ENCODE data around the gene CHMP4A.
A peak's percentile ranks its signal among the peaks of the same experiment; 100 is the strongest.
"Not testable (repeated sequence)": the region's sequence is repeated elsewhere in the genome, so short reads cannot be mapped to it uniquely, and the experiment has no call there.

Gene CHMP4A

GRCh38 chr14:24246765-24247212, 33.5 kb upstream of the CHMP4A start:
- DNase-seq: no peak

- DNase-seq: not testable (repeated sequence)
Measured at GRCh38 chr14:24245350-24245749, 32.1 kb upstream of the CHMP4A start.

- peak; percentile 9 for DNase-seq
Measured at GRCh38 chr14:24243336-24243836, 30.1 kb upstream of the CHMP4A start.

- DNase-seq: peak; percentile 48
Measured at GRCh38 chr14:24241829-24242443, 28.6 kb upstream of the CHMP4A start.

GRCh38 chr14:24240110-24240918, 27.0 kb upstream of the CHMP4A start:
- no peak for DNase-seq

GRCh38 chr14:24238527-24239037, 25.3 kb upstream of the CHMP4A start:
- no peak for DNase-seq

- no peak for DNase-seq
Measured at GRCh38 chr14:24238123-24238522, 24.8 kb upstream of the CHMP4A start.

GRCh38 chr14:24237463-24237955, 24.2 kb upstream of the CHMP4A start:
- no peak for DNase-seq

GRCh38 chr14:24236689-24237462, 23.6 kb upstream of the CHMP4A start:
- DNase-seq: no peak

- no peak for DNase-seq
Measured at GRCh38 chr14:24235804-24236688, 22.8 kb upstream of the CHMP4A start.

GRCh38 chr14:24234095-24235005, 21.1 kb upstream of the CHMP4A start:
- no peak for DNase-seq

GRCh38 chr14:24233538-24233866, 20.2 kb upstream of the CHMP4A start:
- no peak for DNase-seq

- no peak for DNase-seq
Measured at GRCh38 chr14:24232645-24233537, 19.6 kb upstream of the CHMP4A start, which contains the start of gene GMPR2. TSS of gene GMPR2 (plus strand) at chr14:24232929. CDS start at chr14:24233254, 325 bp downstream.

- peak; percentile 83 for DNase-seq
Measured at GRCh38 chr14:24232121-24232644, 18.9 kb upstream of the CHMP4A start, which contains the start of gene NEDD8. TSS of gene NEDD8 (minus strand) at chr14:24232367. CDS start at chr14:24232267, 100 bp downstream.

GRCh38 chr14:24231263-24232120, 18.2 kb upstream of the CHMP4A start:
- DNase-seq: no peak

GRCh38 chr14:24228902-24229301, 15.6 kb upstream of the CHMP4A start:
- DNase-seq: no peak

- DNase-seq: no peak
Measured at GRCh38 chr14:24226473-24226872, 13.2 kb upstream of the CHMP4A start.

- DNase-seq: no peak
Measured at GRCh38 chr14:24224618-24225071, 11.4 kb upstream of the CHMP4A start.
